Thyroid gland (tissue), 4 donors: ENCODE measurements around the gene SPDYE16. TPM values are rescaled to one million over a fixed set of nuclear protein-coding genes. Genes with fewer than 3 reads are reported as not detected.
"Not testable (repeated sequence)": the region's sequence is repeated elsewhere in the genome, so short reads cannot be mapped to it uniquely, and the experiment has no call there.

ENCODE experiments used
- DNase-seq, 2 donors: peaks; one replicate each; pipeline ENCODE4 v3.0.0-alpha.2; 2019
- H3K27ac ChIP-seq, 3 donors: fragments of 200-600 bp; sonication (generic); 1 replicate in 2 of 3; 2 replicates in 1 of 3; pipeline ENCODE4 v1.5.1; 2016 to 2019; ENCODE audit warnings: mild to moderate bottlenecking in 1 of 3, moderate library complexity in 1 of 3
- H3K27me3 ChIP-seq: fragments of 200-600 bp; sonication (generic); one replicate; pipeline ENCODE4 v1.5.1; 2019
- H3K36me3 ChIP-seq, 2 donors: fragments of 200-600 bp; sonication (generic); one replicate each; pipeline ENCODE4 v1.5.1; 2016 to 2019
- H3K4me1 ChIP-seq, 2 donors: fragments of 200-600 bp; sonication (generic); one replicate each; pipeline ENCODE4 v1.5.1; 2017 to 2019
- H3K4me3 ChIP-seq, 3 donors: fragments of 200-600 bp; sonication (generic); replicated peaks in 1 of 3; 1 replicate in 2 of 3; 2 replicates in 1 of 3; pipeline ENCODE4 v1.5.1; 2016; ENCODE audit warnings: mild to moderate bottlenecking in 1 of 3
- H3K9me3 ChIP-seq: fragments of 200-600 bp; sonication (generic); one replicate; pipeline ENCODE4 v1.5.1; 2017
- POLR2A ChIP-seq, 2 donors: fragments of 450-650 bp; IDR thresholded peaks; one replicate each; pipeline ENCODE4 v1.6.1; 2017; ENCODE audit warnings: antibody characterized with exemption in 2 of 2, mild to moderate bottlenecking in 2 of 2, moderate library complexity in 1 of 2
- WGBS, 2 donors: methylation state at CpG; one replicate each; pipeline ENCODE4 v1.1.5; 2017; 5-methylcytosine and 5-hydroxymethylcytosine counted together
- intact Hi-C: fragments of 100-400 bp; cut with DNase I; formaldehyde crosslinking; loops from one replicate; pipeline ENCODE4 v1.15.1; 2023
- total RNA-seq, 4 donors: library from RNA; depleted of rRNA; stranded (reverse); fragments of >200 nt; gene quantifications; one replicate each; pipeline ENCODE4 v1.2.3, GENCODE V29; 2016
- TF ChIP-seq, protein P1 (sequence below), 6 experiments: fragments of 200-600 bp in 3 of 6; fragments of 450-650 bp in 3 of 6; sonication (generic) in 3 of 6; IDR thresholded peaks; one replicate each; pipeline ENCODE4 v1.5.1; 2016 to 2019; ENCODE audit warnings: antibody characterized with exemption in 6 of 6, mild to moderate bottlenecking in 2 of 6, inconsistent platforms in 1 of 6, moderate library complexity in 1 of 6

Gene SPDYE16
- total RNA-seq, 4 donors from 2014 or later = 0.29 to 0.33 TPM; not detected in 2

DNA sequence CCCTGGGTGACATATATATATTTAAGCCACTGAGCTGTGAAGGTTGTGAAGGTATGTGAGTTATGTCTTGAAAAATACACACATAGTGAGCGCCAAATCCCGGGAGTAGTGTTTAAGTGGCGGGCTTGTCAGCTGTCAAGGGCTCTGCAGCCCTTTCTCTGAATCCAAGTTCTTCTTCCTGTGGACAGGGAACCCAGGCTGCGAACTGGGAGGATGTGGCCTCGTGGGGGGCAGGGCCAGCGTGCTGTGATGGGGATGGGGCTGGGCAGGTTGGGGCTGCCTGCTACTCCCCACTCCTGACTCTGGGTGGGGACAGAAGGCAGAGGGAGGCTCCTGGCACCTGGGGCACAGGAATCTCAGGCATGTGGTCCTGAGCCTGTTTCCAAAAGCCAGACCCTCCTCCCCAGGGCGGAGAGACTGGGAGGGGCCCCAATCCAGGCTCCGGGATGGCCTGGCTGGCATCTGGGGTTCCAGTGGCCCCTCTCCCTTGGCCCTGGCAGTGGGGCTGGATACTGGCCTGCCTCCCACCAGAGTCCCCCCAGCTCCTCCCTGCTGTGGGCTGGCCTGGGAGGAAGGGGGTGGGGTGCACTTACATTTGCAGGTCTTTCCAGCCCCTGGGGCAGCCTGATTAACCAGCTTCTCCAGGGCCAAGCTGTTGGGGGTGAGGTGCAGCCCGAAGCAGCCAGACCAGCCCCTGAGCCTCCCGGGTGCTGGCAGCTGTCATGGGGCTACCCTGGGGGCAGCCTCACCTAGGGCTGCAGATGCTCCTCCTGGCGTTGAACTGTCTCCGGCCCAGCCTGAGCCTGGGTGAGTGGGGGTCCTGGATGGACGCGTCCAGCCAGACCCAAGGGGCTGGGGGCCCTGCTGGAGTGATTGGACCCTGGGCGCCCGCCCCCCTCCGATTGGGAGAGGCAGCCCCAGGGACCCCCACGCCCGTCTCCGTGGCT lies 32.9 kb downstream of the SPDYE16 start, which contains the start of gene UPK3B:
Gene UPK3B (plus strand): TSS at position 622 of the 947 bp plus-strand sequence. CDS start 101 bp downstream, at position 723.
- Histone ChIP-seq H3K27ac (no peak within 1 kb of the TSS), H3K9me3 (no peaks in the 10 kb centered on the region), H3K4me3 (no peak within 1 kb of the TSS), H3K36me3 (peaks cover 0 to 7% of the 10 kb centered on the region in 2 donors), H3K4me1 (peaks cover 6 to 16% of the 10 kb centered on the region in 2 donors), H3K27me3 (no peaks in the 10 kb centered on the region)
- no peak for TF ChIP-seq POLR2A (IDR thresholded peaks at IDR 0.05)
- TF ChIP-seq, protein P1, sequence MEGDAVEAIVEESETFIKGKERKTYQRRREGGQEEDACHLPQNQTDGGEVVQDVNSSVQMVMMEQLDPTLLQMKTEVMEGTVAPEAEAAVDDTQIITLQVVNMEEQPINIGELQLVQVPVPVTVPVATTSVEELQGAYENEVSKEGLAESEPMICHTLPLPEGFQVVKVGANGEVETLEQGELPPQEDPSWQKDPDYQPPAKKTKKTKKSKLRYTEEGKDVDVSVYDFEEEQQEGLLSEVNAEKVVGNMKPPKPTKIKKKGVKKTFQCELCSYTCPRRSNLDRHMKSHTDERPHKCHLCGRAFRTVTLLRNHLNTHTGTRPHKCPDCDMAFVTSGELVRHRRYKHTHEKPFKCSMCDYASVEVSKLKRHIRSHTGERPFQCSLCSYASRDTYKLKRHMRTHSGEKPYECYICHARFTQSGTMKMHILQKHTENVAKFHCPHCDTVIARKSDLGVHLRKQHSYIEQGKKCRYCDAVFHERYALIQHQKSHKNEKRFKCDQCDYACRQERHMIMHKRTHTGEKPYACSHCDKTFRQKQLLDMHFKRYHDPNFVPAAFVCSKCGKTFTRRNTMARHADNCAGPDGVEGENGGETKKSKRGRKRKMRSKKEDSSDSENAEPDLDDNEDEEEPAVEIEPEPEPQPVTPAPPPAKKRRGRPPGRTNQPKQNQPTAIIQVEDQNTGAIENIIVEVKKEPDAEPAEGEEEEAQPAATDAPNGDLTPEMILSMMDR (IDR thresholded peaks at IDR 0.05) = no peak
- intact Hi-C loops = no loop called here
- WGBS, 2 donors = 8 to 9% methylated on average over 4 to 8 of the region's 20 CpGs
- peak in 1 of 2 donors; percentile 56 for DNase-seq

DNA sequence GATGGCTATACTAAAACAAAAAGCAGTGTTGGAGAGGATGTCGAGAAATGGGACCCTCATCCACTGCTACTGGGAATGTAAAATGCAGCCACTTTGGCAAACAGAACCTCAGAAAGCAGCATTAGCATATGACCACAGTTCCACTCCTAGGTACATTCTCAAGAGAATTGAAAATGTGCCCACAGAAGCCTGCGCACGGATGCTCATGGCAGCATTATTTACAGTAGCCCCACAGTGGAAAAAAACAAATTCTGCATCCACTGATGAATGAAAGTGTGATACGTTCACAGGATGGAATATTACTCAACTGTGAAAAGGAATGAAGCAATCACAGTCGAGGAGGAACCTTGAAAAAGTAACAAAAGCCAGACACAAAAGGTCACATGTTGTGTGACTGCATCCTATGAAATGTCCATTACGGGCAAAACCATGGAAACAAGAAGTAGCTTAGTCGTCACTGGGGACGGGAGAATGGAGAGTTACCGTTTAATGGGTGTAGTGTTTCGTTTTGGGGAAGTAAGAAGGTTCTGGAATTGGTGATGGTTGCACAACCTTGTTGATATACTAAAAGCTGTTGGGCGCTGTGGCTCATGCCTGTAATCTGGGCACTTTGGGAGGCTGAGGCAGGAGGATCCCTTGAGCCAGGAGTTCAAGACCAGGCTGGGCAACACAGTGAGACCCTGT lies 35.2 kb downstream of the SPDYE16 start:
- TF ChIP-seq POLR2A (IDR thresholded peaks at IDR 0.05) = no peak
- TF ChIP-seq, protein P1 (IDR thresholded peaks at IDR 0.05) = no peak
- no peaks in the 10 kb centered on the region for H3K27me3 ChIP-seq
- peaks cover 0 to 8% of the 10 kb centered on the region in 2 donors for H3K36me3 ChIP-seq
- no peaks in the 10 kb centered on the region for H3K9me3 ChIP-seq
- DNase-seq = no peak
- H3K4me1 ChIP-seq = peaks cover 6 to 11% of the 10 kb centered on the region in 2 donors
- intact Hi-C loops = no loop called here
- H3K4me3 ChIP-seq = no peak overlapping the region
- WGBS, 2 donors = 85 to 92% methylated on average over 11 of the region's 11 CpGs
- H3K27ac ChIP-seq = no peak overlapping the region

DNA sequence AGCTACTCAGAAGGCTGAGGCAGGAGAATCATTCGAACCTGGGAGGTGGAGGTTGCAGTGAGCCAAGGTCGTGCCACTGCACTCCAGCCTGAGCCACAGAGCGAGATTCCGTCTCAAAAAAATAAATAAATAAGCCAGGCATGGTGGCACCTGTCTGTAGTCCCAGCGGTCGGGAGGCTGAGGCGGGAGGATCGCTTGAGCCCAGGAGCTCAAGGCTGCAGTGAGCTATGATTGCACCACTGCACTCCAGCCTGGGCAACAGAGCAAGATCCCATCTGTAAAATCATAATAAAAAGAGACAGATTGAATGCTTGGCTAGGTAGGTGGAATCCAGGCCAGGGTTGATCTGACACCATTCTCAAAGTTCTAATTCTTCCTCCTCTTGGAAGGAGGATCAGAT lies 36.5 kb downstream of the SPDYE16 start:
- intact Hi-C loops, H3K4me3 ChIP-seq, H3K27me3 ChIP-seq, H3K36me3 ChIP-seq, H3K27ac ChIP-seq, DNase-seq, H3K9me3 ChIP-seq: not testable (repeated sequence)
- peaks cover 6 to 11% of the 10 kb centered on the region in 2 donors for H3K4me1 ChIP-seq
- 95% methylated on average over 8 of the region's 8 CpGs for WGBS, 2 donors

DNA sequence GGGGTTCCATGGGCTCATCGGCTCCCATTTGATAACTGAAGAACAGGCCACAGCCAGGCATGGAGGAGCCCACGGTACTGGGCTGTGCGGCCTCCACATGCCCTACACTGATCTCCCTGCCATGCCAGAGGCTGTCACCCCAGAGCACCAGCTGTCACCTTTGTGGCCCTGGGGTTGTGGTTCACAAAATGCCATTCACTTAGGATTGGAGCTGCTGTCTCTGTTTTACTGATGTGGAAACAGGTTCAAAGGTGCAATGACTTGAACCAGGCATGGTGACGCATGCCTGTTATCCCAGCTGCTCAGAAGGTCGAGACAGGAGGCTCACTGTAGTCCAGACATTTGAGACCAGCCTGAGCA lies 37.0 kb downstream of the SPDYE16 start:
- no peak for DNase-seq
- peaks cover 6 to 11% of the 10 kb centered on the region in 2 donors for H3K4me1 ChIP-seq
- H3K27me3 ChIP-seq = no peaks in the 10 kb centered on the region
- H3K4me3 ChIP-seq = no peak overlapping the region
- TF ChIP-seq, protein P1 (IDR thresholded peaks at IDR 0.05) = no peak
- TF ChIP-seq POLR2A (IDR thresholded peaks at IDR 0.05) = no peak
- intact Hi-C loops = no loop called here
- 79 to 85% methylated on average over 5 of the region's 5 CpGs for WGBS, 2 donors
- H3K36me3 ChIP-seq = peaks cover 0 to 8% of the 10 kb centered on the region in 2 donors
- H3K9me3 ChIP-seq = no peaks in the 10 kb centered on the region
- no peak overlapping the region for H3K27ac ChIP-seq

DNA sequence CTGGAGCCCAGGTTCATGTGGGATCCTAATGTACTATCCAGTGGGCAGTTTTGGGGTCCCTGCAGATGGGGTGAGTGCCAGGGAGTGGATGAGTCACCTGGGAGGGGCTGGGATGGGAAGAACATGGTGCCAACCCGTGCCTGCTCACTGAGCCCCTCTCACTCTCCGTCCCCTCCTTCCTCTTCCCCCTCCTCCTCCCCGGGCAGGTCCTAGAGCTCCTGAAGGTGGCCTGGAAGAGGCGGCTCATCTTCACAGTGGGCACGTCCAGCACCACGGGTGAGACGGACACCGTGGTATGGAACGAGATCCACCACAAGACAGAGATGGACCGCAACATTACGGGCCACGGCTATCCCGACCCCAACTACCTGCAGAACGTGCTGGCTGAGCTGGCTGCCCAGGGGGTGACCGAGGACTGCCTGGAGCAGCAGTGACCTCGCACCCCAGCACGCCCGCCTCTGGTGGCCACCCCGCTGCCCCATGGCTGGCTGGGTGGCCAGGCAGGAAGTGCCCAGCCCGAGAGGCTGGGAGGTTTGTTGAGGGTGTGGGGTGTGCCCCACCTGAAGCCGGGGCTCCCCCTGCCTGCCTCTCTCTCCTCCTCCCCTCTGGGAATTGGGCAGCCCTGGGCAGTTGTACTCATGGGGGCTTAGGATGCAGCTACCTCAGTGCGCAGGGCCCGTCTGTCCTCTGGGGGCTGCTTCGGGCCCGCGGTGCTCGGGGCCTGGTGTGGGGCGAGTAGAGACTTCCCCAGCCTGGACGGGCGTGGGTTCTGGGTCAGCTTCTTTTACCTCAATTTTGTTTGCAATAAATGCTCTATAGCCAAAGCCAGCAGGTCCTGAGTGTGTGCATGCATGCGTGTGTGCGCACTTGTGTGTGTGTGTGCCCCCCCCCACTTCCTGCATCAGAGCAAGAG lies 37.7 kb downstream of the SPDYE16 start:
- intact Hi-C loops = no loop called here
- no peak for DNase-seq
- WGBS, 2 donors = 95% methylated on average over 22 to 26 of the region's 32 CpGs
- TF ChIP-seq POLR2A (IDR thresholded peaks at IDR 0.05) = no peak
- Histone ChIP-seq H3K4me1 (peaks cover 6 to 10% of the 10 kb centered on the region in 2 donors), H3K27me3 (no peaks in the 10 kb centered on the region), H3K36me3 (peaks cover 0 to 8% of the 10 kb centered on the region in 2 donors), H3K4me3 (no peak overlapping the region), H3K27ac (no peak overlapping the region), H3K9me3 (no peaks in the 10 kb centered on the region)

DNA sequence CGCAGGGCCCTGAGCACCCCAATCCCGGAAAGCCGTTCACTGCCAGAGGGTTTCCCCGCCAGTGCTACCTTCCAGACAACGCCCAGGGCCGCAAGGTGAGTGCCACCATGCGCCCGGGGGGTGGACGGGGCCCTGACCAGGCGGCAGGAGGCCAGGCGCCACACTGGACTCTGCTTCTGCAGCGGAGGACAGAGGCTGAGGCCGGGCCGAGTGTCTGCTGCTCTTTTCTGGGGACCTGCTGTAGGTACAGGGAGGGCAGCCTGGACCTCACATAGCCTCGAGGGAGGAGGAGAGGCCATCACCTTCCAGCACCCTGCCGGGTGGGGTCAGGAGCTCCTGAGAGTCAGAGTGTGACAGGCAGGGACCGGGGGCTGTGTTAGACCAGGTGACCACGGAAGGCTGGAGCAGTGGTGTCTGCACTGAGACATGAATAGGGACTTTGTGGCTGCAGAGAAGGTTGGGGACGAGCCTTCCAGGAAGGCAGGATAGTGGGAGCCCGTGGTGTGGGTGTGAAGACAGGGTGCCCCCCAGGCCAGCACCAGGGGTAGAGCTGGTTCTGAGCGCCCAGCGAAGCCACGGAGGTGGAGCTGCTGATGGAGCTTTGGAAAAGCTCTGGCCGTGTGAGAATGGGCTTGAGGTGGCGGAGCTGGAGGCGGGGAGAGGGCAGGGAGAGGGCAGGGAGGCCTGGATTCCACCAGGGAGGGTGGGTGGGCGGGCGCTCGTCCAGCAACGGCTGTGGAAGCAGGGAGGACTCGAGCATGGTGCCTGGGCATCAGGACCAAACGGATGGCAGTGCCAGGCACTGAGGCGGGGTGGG lies 38.5 kb downstream of the SPDYE16 start:
- H3K4me1 ChIP-seq, intact Hi-C loops, H3K27ac ChIP-seq, DNase-seq, H3K4me3 ChIP-seq, H3K36me3 ChIP-seq, H3K27me3 ChIP-seq, H3K9me3 ChIP-seq: not testable (repeated sequence)
- 80 to 90% methylated on average over 7 to 18 of the region's 33 CpGs for WGBS, 2 donors

DNA sequence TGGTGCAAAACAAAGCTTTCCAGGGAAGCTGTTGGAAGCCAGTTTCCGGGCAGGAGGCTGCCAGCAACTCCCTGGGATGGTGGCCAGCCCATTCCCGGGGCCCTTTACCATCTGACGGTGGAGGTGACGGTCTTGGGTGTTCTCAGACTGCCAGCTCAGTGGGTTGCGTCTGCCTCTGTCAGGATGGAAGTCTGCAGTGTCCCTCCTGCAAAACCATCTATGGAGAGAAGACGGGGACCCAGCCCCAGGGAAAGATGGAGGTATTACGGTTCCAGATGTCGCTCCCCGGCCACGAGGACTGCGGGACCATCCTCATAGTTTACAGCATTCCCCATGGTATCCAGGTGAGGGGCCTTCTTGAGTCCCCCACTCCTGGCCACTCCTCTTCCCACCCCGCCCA lies 39.9 kb downstream of the SPDYE16 start:
- intact Hi-C loops, H3K36me3 ChIP-seq: not testable (repeated sequence)

DNA sequence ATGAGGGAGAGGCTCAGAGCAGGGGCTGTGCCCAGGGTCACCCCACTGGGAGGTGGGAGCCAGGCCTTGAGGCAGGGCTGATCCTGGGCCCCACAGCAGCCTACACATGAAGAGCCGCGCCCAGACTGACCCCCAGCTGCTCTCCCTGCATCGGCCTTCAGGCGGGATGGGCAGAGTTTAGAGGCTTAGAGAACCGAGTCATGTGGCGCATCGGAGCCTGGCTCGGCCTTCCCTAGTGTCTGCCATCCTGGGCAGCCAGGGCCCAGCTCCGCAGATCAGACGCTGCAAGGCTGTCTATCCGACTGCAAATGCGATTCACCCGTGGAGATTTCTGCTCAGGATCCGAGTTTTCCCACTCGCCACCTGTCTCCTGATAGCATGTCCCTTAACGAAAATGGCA lies 40.3 kb downstream of the SPDYE16 start:
- 83 to 100% methylated on average over 6 to 7 of the region's 16 CpGs for WGBS, 2 donors
- H3K27me3 ChIP-seq, DNase-seq, H3K4me1 ChIP-seq, H3K36me3 ChIP-seq, H3K4me3 ChIP-seq, intact Hi-C loops, H3K9me3 ChIP-seq, H3K27ac ChIP-seq: not testable (repeated sequence)

More for the DNA sequence above, 39.9 kb downstream of the SPDYE16 start:
- not testable (repeated sequence) for H3K9me3 ChIP-seq, DNase-seq, H3K4me1 ChIP-seq, H3K27me3 ChIP-seq, H3K27ac ChIP-seq, H3K4me3 ChIP-seq
- WGBS, 2 donors = 96 to 98% methylated on average over 5 to 10 of the region's 12 CpGs
